Naive thymus-derived CD8-positive, alpha-beta T cell (primary cell): ENCODE results near the gene TESK1. TPM values are rescaled to one million over a fixed set of nuclear protein-coding genes. Genes with fewer than 3 reads are reported as not detected.

Experiments used
- ATAC-seq, 2 donors: fragments of 150-1000 bp; cut with Tn5 transposase in 1 of 2; sonication (Bioruptor Pico), chemical (Tn5 transposase) in 1 of 2; 1 replicate in 1 of 2; 2 replicates in 1 of 2; pipeline ENCODE4 v1.10.0; 2021; ENCODE audit warnings: mild to moderate bottlenecking in 2 of 2, moderate library complexity in 2 of 2
- POLR2A ChIA-PET: fragments of 350-600 bp; sonication (Branson Sonifier 250); formaldehyde crosslinking; loops from one replicate; lab custom pipeline; 2021; ENCODE audit warnings: antibody characterized with exemption; lab: Charles Lee
- DNase-seq, 10 donors: peaks; one replicate each; pipeline versions ENCODE4 v3.0.0 to v3.0.0-alpha.2; 2020 to 2022
- H3K27ac Mint-ChIP-seq, 10 donors: one replicate each; pipeline ENCODE4 v1.8.0; 2020 to 2022; ENCODE audit warnings: mild to moderate bottlenecking in 10 of 10, mixed read lengths in 10 of 10, moderate library complexity in 4 of 10, inconsistent platforms in 1 of 10
- H3K27me3 Mint-ChIP-seq, 5 donors: one replicate each; pipeline ENCODE4 v1.8.0; 2021 to 2022; ENCODE audit warnings: mixed read lengths in 5 of 5
- H3K36me3 Mint-ChIP-seq, 3 donors: one replicate each; pipeline ENCODE4 v1.8.0; 2020 to 2022; ENCODE audit warnings: mixed read lengths in 3 of 3, mild to moderate bottlenecking in 2 of 3, inconsistent platforms in 1 of 3
- H3K4me1 Mint-ChIP-seq, 4 donors: one replicate each; pipeline ENCODE4 v1.8.0; 2021 to 2022; ENCODE audit warnings: mixed read lengths in 4 of 4
- H3K4me3 Mint-ChIP-seq, 10 donors: one replicate each; pipeline ENCODE4 v1.8.0; 2020 to 2022; ENCODE audit warnings: mild to moderate bottlenecking in 10 of 10, mixed read lengths in 10 of 10, moderate library complexity in 6 of 10, inconsistent platforms in 1 of 10
- H3K9me3 Mint-ChIP-seq, 9 donors: one replicate each; pipeline ENCODE4 v1.8.0; 2020 to 2022; ENCODE audit warnings: mixed read lengths in 9 of 9, mild to moderate bottlenecking in 3 of 9, inconsistent platforms in 1 of 9, moderate library complexity in 1 of 9
- polyA plus RNA-seq, 3 donors: library from polyadenylated mRNA; unstranded; fragments of 300-500 nt; fragmentation: Illumina TruSeq; gene quantifications; one replicate each; pipeline ENCODE4 v1.2.3, GENCODE V29; 2021
- total RNA-seq, 8 experiments: library from RNA in 2 of 8; stranded (reverse) in 2 of 8; gene quantifications; one replicate each; pipeline ENCODE4 v1.2.3 and lab custom pipeline; 2021 to 2026

Gene TESK1, protein sequence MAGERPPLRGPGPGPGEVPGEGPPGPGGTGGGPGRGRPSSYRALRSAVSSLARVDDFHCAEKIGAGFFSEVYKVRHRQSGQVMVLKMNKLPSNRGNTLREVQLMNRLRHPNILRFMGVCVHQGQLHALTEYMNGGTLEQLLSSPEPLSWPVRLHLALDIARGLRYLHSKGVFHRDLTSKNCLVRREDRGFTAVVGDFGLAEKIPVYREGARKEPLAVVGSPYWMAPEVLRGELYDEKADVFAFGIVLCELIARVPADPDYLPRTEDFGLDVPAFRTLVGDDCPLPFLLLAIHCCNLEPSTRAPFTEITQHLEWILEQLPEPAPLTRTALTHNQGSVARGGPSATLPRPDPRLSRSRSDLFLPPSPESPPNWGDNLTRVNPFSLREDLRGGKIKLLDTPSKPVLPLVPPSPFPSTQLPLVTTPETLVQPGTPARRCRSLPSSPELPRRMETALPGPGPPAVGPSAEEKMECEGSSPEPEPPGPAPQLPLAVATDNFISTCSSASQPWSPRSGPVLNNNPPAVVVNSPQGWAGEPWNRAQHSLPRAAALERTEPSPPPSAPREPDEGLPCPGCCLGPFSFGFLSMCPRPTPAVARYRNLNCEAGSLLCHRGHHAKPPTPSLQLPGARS
- total RNA-seq (10 to 100 TPM; 43.5 to 44.4 TPM), polyA plus RNA-seq (1 to 10 TPM; 3.0 to 8.1 (median 4.8) TPM), total RNA-seq (lab: John Stamatoyannopoulos, UW) (16.7 to 26.1 (median 23.1) reads per million in 6 experiments)

DNA sequence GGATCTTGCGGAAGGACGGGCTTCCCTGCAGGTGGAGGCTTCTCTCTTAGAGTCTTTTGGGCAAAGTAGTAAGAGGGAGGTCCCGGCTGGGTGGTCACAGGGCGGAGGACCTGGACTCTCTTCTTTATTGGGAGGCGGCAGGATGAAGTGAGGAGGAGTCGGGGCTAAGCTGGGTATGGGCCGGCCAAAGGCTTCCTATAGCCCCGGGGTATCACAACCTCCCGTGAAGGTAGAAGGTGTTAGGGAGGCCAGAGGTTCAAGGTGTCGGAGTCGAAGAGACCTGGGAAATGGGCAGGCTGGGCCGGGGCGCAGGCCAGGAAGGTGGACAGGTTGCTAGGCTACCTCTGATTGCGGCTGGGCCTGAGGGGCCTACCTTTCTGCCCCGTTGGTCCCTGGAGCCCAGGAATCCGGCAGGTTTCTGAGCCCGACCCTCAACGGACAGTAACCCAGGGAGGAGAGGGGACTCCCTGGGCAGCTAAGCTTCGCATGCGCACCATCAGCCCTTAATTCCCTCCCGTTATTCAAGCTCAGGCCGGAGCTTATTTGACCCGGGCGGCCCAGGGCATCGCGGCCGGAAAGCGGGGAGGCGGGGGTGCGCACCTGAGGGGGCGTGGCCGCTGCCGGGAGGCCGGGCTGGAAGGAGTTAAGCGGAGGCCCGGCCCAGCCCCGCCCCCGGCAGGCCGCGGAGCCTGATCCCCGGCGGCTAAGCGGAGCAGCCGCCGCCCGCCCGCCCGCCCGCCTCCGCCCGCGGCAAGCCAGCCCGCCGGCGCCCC is at the start of gene TESK1:
Gene TESK1 (plus strand): TSS at position 685 of the 773 bp plus-strand sequence. CDS start 358 bp downstream, outside the sequence.
- Mint-ChIP-seq H3K36me3 (peaks cover 0 to 24% (median 0%) of the 10 kb centered on the region in 3 donors), H3K4me1 (peaks cover 26 to 40% (median 34%) of the 10 kb centered on the region in 4 donors)
- POLR2A ChIA-PET, result interaction anchor here (0.5 to 3.6 kb wide), 17 partner anchors 9 to 508 kb away, joined by 3 to 40 read pairs (median 4); partner anchors contain the start of genes CCDC107, CD72, CREB3 and PIGO

DNA sequence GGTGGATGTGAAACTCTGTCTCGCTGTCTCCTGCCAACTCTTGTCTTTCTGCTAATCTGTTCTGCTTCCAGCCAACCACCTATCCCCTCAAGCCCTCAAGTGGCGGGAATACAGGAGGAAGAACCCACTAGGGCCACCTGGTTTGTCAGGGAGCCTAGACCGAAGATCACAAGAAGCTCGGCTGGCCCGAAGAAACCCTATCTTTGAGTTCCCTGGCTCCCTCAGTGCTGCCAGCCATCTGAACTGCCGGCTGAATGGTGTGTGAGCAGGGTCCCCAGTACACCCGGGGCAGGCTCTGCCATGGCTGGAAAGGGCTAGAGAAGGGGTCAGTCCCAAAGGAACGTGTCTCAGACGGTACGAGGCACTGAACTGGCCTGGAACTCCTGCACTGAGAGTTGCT is 49.2 kb upstream of the TESK1 start:
- no peaks in the 10 kb centered on the region for H3K27me3 Mint-ChIP-seq
- no peaks in the 10 kb centered on the region for H3K9me3 Mint-ChIP-seq
- ATAC-seq (no peak), DNase-seq (no peak)
- no peaks in the 10 kb centered on the region for H3K4me1 Mint-ChIP-seq
- peak overlapping the region in 2 of 10 donors; percentile 29 to 57 for H3K27ac Mint-ChIP-seq
- POLR2A ChIA-PET, result no interaction called here
- H3K36me3 Mint-ChIP-seq, result no peaks in the 10 kb centered on the region
- no peak overlapping the region for H3K4me3 Mint-ChIP-seq

More for the DNA sequence above, at the start of gene TESK1:
- no peaks in the 10 kb centered on the region for H3K9me3 Mint-ChIP-seq
- peak within 1 kb of the TSS; percentile 92 to 99 (median 96) for H3K4me3 Mint-ChIP-seq
- peak within 1 kb of the TSS; percentile 93 to 99 (median 98) for H3K27ac Mint-ChIP-seq
- DNase-seq (peak; percentile 67 to 88 (median 78)), ATAC-seq (peak; percentile 25 to 31)
- H3K27me3 Mint-ChIP-seq, result no peaks in the 10 kb centered on the region

DNA sequence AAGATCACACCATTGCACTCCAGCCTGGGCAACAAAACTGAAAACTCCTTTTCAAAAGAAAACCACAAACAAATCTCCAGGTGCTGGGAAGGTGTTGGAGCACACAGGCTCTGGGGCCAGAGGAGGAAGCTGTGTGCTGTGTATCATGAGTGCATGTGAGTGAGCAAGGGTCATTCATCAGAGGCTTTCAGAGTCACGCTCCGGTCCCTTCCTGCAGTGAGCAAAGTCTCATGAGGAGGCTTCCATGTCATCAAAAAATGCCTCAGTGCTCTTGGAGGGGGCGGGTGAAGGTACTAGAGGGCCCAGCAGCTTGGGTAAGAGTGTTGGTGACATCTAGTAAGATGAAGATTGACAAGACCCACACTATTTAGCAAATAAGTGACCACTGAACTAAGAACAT is 48.3 kb upstream of the TESK1 start:
- H3K36me3 Mint-ChIP-seq, result no peaks in the 10 kb centered on the region
- ATAC-seq (no peak), DNase-seq (no peak)
- H3K27ac Mint-ChIP-seq, result peak overlapping the region in 1 of 10 donors; percentile 83
- no peaks in the 10 kb centered on the region for H3K4me1 Mint-ChIP-seq
- POLR2A ChIA-PET, result no interaction called here
- no peak overlapping the region for H3K4me3 Mint-ChIP-seq
- no peaks in the 10 kb centered on the region for H3K9me3 Mint-ChIP-seq
- no peaks in the 10 kb centered on the region for H3K27me3 Mint-ChIP-seq

DNA sequence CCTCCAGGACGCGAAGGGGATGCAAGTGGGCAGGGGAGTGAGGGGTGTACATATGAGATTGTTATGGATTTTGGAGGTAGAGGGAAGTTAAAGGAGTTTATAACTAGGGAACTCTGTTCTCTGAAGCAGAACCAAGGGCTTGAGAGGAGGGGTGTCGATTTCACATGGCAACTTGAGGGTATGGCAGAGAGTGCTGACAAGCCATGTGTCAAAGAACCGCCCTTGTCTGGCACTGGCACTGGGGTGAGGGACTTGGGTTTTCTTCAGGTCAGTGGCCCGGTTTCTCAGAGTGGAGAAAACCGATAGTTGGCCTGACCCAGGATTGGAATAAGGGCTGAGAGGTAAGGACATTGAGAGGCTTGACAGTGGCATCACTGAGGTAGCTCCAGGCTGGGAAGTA is 47.7 kb upstream of the TESK1 start:
- Mint-ChIP-seq H3K27ac (peak overlapping the region in 1 of 10 donors; percentile 83), H3K4me3 (no peak overlapping the region), H3K9me3 (no peaks in the 10 kb centered on the region), H3K4me1 (no peaks in the 10 kb centered on the region), H3K27me3 (no peaks in the 10 kb centered on the region), H3K36me3 (no peaks in the 10 kb centered on the region)
- ATAC-seq, result no peak
- no peak for DNase-seq
- POLR2A ChIA-PET, result no interaction called here

DNA sequence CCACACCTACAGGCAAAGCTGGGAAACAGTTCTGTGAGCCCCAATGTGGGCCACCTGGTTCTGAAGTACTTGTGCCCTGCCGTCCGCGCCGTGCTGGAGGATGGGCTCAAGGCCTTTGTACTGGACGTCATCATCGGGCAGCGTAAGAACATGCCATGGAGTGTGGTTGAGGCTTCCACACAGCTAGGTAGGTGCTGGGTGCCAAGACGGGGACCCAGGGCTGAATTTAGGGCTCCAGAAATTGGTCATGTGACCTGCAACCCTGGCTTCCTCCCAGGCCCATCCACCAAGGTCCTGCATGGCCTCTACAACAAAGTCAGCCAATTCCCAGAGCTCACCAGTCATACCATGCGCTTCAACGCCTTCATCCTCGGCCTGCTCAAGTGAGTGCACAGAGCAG is 46.9 kb upstream of the TESK1 start:
- Mint-ChIP-seq H3K4me1 (peaks cover 0 to 2% (median 0%) of the 10 kb centered on the region in 4 donors), H3K9me3 (no peaks in the 10 kb centered on the region), H3K27me3 (no peaks in the 10 kb centered on the region), H3K27ac (no peak overlapping the region), H3K36me3 (peaks cover 0 to 2% (median 0%) of the 10 kb centered on the region in 3 donors), H3K4me3 (no peak overlapping the region)
- POLR2A ChIA-PET, result no interaction called here
- no peak for ATAC-seq
- no peak for DNase-seq

DNA sequence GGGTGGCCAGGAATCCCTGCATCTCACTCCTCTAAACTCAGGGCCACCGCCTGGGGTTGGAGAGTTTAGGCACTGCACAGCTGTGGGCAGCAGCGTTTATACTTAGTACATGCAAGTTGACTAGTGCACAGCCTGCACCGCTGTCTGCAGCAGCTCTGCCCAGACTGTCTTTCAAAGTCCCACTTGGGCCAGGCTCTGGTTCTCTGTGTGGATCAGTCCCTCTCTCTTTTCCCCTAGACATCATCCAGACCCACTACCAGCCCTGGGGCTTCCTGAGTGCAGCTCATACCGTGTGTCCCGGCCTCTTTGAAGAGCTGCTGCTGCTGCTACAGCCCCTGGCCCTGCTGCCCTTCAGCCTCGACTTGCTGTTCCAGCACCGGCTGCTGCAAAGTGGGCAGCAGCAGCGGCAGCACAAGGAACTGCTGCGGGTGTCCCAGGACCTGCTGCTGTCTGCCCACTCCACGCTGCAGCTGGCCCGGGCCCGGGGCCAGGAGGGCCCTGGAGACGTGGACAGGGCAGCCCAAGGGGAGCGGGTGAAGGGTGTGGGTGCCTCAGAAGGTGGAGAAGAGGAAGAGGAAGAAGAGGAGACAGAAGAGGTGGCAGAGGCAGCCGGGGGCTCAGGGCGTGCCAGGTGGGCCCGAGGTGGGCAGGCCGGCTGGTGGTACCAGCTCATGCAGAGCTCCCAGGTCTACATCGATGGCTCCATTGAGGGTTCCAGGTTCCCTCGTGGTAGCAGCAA is 45.1 kb upstream of the TESK1 start:
- peaks cover 0 to 4% (median 0%) of the 10 kb centered on the region in 3 donors for H3K36me3 Mint-ChIP-seq
- ATAC-seq, result no peak
- no peak for DNase-seq
- no peaks in the 10 kb centered on the region for H3K9me3 Mint-ChIP-seq
- H3K27ac Mint-ChIP-seq, result no peak overlapping the region
- POLR2A ChIA-PET, result no interaction called here
- peaks cover 0 to 5% (median 0%) of the 10 kb centered on the region in 4 donors for H3K4me1 Mint-ChIP-seq
- no peaks in the 10 kb centered on the region for H3K27me3 Mint-ChIP-seq
- no peak overlapping the region for H3K4me3 Mint-ChIP-seq

DNA sequence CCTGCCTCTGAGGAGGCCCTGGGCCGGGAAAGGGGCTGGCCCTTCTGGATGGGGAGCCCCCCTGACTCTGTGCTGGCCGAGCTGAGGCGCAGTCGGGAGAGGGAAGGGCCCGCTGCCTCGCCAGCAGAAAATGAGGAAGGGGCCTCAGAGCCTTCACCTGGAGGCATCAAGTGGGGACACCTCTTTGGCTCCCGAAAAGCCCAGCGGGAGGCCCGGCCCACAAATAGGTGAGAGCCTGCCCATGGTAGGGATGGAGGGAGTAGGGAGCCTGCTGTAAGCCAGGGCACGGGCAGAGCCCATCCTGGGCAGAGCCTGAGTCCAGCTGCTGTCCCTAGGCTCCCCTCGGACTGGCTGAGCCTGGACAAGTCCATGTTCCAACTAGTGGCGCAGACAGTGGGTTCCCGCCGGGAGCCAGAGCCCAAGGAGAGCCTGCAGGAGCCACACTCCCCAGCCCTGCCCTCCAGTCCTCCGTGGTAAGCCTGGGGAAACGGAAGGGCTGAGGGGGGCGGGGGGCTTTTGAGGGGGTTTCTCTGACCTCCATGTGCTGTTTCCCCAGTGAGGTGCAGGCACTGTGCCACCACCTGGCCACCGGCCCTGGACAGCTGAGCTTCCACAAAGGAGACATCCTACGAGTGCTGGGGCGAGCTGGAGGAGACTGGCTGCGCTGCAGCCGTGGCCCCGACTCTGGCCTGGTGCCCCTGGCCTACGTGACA is 44.3 kb upstream of the TESK1 start:
- H3K4me3 Mint-ChIP-seq, result no peak overlapping the region
- ATAC-seq (no peak), DNase-seq (no peak)
- POLR2A ChIA-PET, result no interaction called here
- H3K9me3 Mint-ChIP-seq, result no peaks in the 10 kb centered on the region
- no peak overlapping the region for H3K27ac Mint-ChIP-seq
- no peaks in the 10 kb centered on the region for H3K27me3 Mint-ChIP-seq
- peaks cover 0 to 4% (median 0%) of the 10 kb centered on the region in 3 donors for H3K36me3 Mint-ChIP-seq
- H3K4me1 Mint-ChIP-seq, result peaks cover 0 to 5% (median 0%) of the 10 kb centered on the region in 4 donors

DNA sequence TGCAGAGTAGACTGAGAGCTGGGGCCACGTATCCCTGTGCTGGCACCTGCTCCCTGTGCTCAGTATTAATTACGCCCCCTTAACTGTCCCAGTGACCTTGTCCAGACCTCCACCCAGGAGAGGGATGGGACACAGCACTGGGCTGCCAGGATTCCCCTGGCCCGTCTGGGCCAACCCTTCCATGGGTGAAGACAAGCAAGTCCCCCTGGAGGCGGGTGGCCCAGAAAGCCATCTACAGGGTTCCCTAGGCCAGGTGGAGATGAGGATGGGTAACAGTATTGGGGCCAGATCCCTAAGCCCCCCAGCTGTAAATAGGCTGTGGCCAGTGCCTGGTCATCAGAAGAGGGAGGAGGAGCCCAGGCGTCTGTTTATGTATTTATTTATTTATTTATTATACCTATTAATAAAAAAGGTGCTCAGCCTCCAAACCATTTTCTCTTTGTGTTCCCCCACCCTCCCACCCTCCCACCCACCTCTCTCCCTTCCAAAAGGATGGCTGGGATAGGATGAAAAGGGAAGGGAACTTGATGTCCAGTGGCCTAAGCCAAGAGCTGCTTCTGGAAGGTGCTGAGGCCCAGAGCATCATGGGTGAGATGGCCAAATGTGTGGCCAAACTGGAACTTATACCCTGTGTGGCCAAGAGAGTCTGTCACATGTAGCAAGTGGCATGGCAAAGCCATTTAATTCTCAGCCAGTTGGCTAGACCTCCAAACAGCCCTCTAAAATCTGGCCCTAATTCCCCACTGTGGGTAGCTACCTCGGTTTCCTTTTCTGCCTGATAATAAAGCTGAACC is 43.4 kb upstream of the TESK1 start:
- DNase-seq, result no peak
- Mint-ChIP-seq H3K36me3 (peaks cover 0 to 4% (median 0%) of the 10 kb centered on the region in 3 donors), H3K9me3 (no peaks in the 10 kb centered on the region), H3K27me3 (no peaks in the 10 kb centered on the region), H3K27ac (no peak overlapping the region), H3K4me1 (peaks cover 0 to 7% (median 0%) of the 10 kb centered on the region in 4 donors), H3K4me3 (no peak overlapping the region)
- ATAC-seq, result no peak
- POLR2A ChIA-PET, result no interaction called here

DNA sequence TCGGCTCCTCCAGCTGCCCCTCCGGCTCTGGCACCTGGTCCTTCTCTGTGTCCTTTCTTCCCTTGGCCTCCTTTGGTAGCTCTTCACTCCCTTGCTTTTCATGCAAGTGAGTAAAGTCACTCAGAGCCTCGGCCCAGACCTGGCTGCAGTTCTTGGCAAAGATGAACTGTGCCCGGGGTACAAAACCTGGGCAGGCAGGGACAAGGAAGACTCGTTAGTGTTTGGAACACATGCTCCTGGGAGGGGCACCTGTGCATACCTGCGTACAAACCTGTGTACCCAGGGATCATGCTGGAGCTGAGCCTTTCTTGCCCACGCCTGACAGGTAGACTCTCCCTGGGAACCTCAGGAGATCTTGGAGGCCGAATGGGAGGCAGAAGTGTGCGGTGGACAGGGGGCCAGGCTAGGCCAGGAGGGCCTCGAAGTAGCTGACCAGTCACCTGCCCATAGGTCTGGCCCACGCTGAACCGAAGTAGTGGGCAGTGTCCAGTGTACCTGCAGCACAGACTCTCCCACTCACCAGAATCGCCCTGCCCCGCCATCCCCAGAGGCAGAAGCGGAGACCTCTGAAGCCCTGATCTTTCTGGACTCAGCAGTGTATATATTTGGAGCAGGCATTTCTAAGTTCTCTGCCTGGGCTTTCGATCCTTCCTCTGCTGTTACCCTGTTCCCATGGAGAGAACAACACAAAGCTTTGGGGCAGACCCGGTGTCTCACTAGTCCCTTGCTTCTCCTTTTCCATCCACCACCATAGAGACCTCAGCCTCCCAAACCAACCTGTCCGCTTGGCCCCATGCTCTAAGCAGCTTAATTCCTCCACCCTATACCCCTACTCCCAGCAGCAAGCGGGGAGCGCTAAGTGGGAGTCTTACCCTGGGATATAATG is 41.9 kb upstream of the TESK1 start:
- Mint-ChIP-seq H3K9me3 (no peaks in the 10 kb centered on the region), H3K4me1 (peaks cover 0 to 7% (median 0%) of the 10 kb centered on the region in 4 donors), H3K27me3 (no peaks in the 10 kb centered on the region), H3K27ac (peak overlapping the region in 1 of 10 donors; percentile 53), H3K4me3 (no peak overlapping the region), H3K36me3 (peaks cover 0 to 4% (median 0%) of the 10 kb centered on the region in 3 donors)
- no peak for ATAC-seq
- POLR2A ChIA-PET, result no interaction called here
- DNase-seq, result no peak

DNA sequence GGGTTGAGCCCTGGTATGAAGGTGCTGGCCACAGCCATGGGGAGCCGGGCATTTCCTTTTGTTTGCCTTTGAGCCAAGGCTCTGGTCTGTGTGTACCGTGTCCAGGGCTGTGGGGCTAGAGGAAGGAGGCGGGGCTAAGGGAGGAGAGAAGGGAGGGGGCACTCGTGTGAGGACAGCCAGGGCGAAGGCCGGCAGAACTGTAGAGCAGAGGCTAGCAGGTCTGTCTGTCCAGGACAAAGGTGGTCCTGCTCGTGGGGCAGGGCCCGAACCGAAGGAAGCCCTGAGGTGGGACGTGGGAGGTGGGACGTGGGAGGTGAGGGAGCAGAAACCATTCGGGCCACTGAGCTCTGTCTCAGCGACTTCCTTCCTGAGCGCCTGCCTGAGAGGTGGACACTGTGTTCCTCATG is 41.3 kb upstream of the TESK1 start:
- POLR2A ChIA-PET, result no interaction called here
- H3K36me3 Mint-ChIP-seq, result peaks cover 0 to 4% (median 0%) of the 10 kb centered on the region in 3 donors
- no peaks in the 10 kb centered on the region for H3K27me3 Mint-ChIP-seq
- peaks cover 0 to 7% (median 0%) of the 10 kb centered on the region in 4 donors for H3K4me1 Mint-ChIP-seq
- no peaks in the 10 kb centered on the region for H3K9me3 Mint-ChIP-seq
- no peak overlapping the region for H3K27ac Mint-ChIP-seq
- ATAC-seq, result no peak
- no peak overlapping the region for H3K4me3 Mint-ChIP-seq
- no peak for DNase-seq
